Kidney epithelial cell (primary cell): ENCODE data around the gene RANBP3L. TPM values are rescaled to one million over a fixed set of nuclear protein-coding genes. Genes with fewer than 3 reads are reported as not detected.

Experiments used
- DNase-seq: peaks from one replicate; pipeline ENCODE4 v3.0.0-alpha.2; 2010; ENCODE audit warnings: low read depth
- H3K27me3 ChIP-seq: 2 replicates; pipeline ENCODE4 v1.6.0; 2011; ENCODE audit warnings: low read length; ENCODE audit not compliant: control insufficient read depth, insufficient read depth
- H3K36me3 ChIP-seq: 2 replicates; pipeline ENCODE4 v1.5.1; 2011; ENCODE audit warnings: low read length; ENCODE audit not compliant: control insufficient read depth, insufficient read depth
- H3K4me3 ChIP-seq: 2 replicates; pipeline ENCODE4 v1.5.1; 2011; ENCODE audit warnings: low read depth, mild to moderate bottlenecking, control low read depth, low read length
- total RNA-seq: library from RNA; depleted of rRNA; stranded (reverse); fragments of >200 nt; gene quantifications from 2 replicates; pipeline ENCODE4 v1.2.3, GENCODE V29; 2015
- TF ChIP-seq, protein P1 (sequence below): IDR thresholded peaks from 2 replicates; pipeline ENCODE4 v1.5.1; 2011; ENCODE audit warnings: mild to moderate bottlenecking, moderate library complexity, low read length, control low read depth, inconsistent platforms; ENCODE audit not compliant: insufficient read depth, poor library complexity, severe bottlenecking

RANBP3L gene
- total RNA-seq, 1 donor from 2014 or later, result not detected

DNA sequence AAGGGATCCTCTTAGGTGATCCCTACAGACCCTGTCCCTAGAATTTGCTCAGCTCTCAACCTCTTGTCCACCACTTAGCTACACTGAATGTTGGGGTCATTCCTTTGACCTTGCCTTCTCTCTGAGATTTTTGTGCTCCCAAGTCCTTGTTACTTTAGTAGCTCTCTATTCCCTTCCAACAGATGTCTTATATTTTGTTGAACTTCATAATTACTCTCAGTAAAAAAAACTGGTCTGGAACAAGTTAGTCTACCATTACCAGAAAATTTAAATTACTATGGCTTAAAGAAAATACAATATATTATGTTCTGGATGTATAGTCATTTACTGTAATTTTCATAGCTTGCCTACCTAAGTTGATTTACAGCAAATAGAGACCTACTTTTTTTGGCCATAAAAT lies 23.5 kb upstream of the RANBP3L start:
- Histone ChIP-seq H3K36me3 (no peaks in the 10 kb centered on the region), H3K4me3 (no peak overlapping the region), H3K27me3 (no peaks in the 10 kb centered on the region)
- no peak for DNase-seq
- TF ChIP-seq, protein P1, sequence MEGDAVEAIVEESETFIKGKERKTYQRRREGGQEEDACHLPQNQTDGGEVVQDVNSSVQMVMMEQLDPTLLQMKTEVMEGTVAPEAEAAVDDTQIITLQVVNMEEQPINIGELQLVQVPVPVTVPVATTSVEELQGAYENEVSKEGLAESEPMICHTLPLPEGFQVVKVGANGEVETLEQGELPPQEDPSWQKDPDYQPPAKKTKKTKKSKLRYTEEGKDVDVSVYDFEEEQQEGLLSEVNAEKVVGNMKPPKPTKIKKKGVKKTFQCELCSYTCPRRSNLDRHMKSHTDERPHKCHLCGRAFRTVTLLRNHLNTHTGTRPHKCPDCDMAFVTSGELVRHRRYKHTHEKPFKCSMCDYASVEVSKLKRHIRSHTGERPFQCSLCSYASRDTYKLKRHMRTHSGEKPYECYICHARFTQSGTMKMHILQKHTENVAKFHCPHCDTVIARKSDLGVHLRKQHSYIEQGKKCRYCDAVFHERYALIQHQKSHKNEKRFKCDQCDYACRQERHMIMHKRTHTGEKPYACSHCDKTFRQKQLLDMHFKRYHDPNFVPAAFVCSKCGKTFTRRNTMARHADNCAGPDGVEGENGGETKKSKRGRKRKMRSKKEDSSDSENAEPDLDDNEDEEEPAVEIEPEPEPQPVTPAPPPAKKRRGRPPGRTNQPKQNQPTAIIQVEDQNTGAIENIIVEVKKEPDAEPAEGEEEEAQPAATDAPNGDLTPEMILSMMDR, result no peak

DNA sequence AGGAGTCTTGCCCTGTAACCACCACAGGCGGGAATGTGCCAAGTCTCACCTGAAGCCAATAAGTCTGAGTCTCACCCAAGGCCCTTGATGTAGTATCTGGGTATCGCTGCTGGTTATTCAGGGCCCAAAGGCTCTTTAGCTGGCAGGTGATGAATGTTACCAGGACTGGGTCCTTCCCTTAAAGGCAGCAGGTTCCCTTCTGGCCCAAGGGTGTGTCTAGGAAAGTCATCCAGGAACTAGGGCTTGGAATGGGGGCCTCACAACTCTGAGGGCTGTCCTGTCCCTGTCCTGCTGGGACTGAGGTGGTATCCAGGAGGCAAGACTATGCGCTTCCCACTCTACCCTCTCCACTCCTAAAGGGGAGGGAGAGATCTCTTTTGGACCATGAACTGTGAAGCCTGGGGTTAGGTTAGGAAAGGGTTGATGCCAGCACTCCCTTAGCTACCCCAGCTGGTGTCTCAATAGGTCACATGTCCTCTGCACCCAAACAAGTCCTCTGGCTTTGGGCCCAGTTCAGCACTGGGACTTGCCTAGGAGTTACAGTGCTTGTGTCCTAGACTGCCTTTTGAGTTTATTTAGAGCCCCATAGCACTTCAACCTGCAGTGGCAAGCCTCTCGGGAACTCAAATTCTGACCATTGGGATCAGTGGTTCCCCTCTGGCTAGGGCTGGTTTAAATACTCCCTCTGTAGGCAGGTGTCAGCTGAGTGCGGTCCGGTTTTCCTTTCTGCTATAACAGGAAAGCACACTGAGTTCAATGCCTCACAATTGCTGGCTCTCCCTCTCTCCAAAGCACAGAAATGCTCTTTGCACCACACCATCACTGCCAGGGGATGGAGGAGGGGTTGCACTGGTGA lies 22.5 kb upstream of the RANBP3L start:
- H3K36me3 ChIP-seq, result no peaks in the 10 kb centered on the region
- H3K4me3 ChIP-seq, result no peak overlapping the region
- DNase-seq, result no peak
- TF ChIP-seq, protein P1, result no peak
- no peaks in the 10 kb centered on the region for H3K27me3 ChIP-seq

DNA sequence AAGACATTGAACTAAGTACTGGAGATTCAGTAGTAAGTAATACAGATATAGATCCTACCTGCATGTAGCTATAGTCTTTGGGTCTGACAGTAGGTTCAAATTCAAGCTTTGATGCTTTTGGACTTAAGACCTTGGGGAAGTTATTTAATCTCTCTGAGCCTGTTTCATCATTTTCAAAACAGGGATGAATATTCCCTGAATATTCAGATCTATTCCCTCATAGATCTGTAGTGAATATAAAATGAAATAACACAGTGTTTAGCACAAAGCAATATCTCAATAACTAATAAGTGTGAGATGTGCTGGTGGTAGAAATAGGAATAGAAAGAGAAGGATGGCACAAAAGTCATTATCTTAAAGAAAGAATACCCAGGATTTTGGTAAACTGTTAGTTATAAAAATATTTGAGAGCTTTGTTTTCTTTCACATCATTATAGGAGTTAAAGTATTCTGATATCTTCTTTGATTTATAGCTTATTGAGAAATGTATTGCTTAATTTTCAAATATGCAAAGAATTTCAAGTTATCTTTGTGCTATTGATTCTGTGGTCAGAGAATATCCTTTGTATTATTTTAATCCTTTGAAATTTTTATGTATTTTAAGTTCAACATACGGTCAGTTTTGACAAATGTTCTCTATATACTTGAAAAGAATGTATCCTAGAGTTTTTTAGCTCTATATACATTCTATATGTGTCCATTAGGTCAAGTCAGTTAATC lies 11.4 kb upstream of the RANBP3L start:
- H3K27me3 ChIP-seq, result no peaks in the 10 kb centered on the region

DNA sequence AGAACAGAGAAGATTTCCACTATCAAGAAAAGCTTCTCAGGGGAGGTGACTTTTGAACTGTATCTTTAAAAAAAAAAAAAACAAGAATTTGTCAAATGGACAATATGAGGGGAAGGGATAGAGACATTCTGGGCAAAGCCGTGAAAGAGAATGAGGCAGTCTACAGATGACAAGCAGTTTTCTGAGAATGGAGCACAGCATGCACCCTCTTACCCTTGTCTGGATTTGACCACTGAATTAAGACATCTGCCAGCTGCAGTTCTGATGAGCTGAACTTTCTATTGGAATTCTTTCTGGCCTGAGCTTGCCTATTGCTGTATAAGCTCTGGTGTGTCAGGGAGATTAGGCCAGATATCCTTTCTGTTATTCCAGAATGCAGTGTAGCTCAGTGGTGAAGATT lies 10.3 kb upstream of the RANBP3L start:
- no peak overlapping the region for H3K4me3 ChIP-seq
- no peak for DNase-seq
- TF ChIP-seq, protein P1, result no peak
- H3K36me3 ChIP-seq, result no peaks in the 10 kb centered on the region
- H3K27me3 ChIP-seq, result no peaks in the 10 kb centered on the region

More for the DNA sequence above, 11.4 kb upstream of the RANBP3L start:
- Histone ChIP-seq H3K4me3 (no peak overlapping the region), H3K36me3 (no peaks in the 10 kb centered on the region)
- TF ChIP-seq, protein P1, result no peak
- DNase-seq, result no peak

DNA sequence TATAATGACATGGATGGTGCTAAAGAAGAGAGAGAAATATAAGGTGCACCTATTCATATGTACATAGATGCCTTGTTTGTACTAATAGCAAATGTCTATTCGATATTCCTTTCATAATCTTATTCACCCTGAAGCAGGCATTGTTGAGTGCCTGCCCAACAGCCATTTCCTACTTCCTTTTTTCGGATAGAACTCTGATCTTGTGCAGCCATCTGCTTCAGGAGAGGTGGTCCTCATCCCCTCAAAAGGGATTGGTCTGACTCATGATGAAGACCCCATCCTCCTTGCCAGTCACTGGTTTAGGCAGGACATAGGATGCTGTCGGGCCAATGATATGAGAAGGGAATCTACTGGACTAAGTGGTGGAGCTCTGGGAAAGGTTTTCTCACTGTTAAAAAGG lies 8.4 kb upstream of the RANBP3L start:
- TF ChIP-seq, protein P1, result no peak
- Histone ChIP-seq H3K27me3 (no peaks in the 10 kb centered on the region), H3K4me3 (no peak overlapping the region), H3K36me3 (no peaks in the 10 kb centered on the region)
- no peak for DNase-seq
